NCI-H526 treated with DMSO at 0.1 percent for 48 hours (cell line): ENCODE measurements around the gene PANX1.
"Not testable (repeated sequence)": the region's sequence is repeated elsewhere in the genome, so short reads cannot be mapped to it uniquely, and the experiment has no call there.

ENCODE experiments used
- DNase-seq: peaks from one replicate; lab custom pipeline; 2025; lab: John Stamatoyannopoulos, UW

The PANX1 gene

GRCh38 chr11:94128746-94129511 is at the start of gene PANX1:
Gene PANX1, plus strand, starts transcription at chr11:94128841. Its CDS starts 472 bp downstream, at chr11:94129313.
- peak; percentile 92 for DNase-seq

- no peak for DNase-seq
Measured at GRCh38 chr11:94084164-94084563, 44.5 kb upstream of the PANX1 start.

- DNase-seq: no peak
Measured at GRCh38 chr11:94088906-94089305, 39.7 kb upstream of the PANX1 start.

- no peak for DNase-seq
Measured at GRCh38 chr11:94089341-94089740, 39.3 kb upstream of the PANX1 start.

GRCh38 chr11:94090401-94090800 is 38.2 kb upstream of the PANX1 start:
- no peak for DNase-seq

- no peak for DNase-seq
Measured at GRCh38 chr11:94091091-94091490, 37.5 kb upstream of the PANX1 start.

- no peak for DNase-seq
Measured at GRCh38 chr11:94100253-94100652, 28.4 kb upstream of the PANX1 start.

- DNase-seq: no peak
Measured at GRCh38 chr11:94103471-94103870, 25.2 kb upstream of the PANX1 start.

GRCh38 chr11:94104734-94105133 is 23.9 kb upstream of the PANX1 start:
- no peak for DNase-seq

GRCh38 chr11:94106716-94107115 is 21.9 kb upstream of the PANX1 start:
- DNase-seq: no peak

- no peak for DNase-seq
Measured at GRCh38 chr11:94107363-94107762, 21.3 kb upstream of the PANX1 start.

- no peak for DNase-seq
Measured at GRCh38 chr11:94111241-94111640, 17.4 kb upstream of the PANX1 start.

- no peak for DNase-seq
Measured at GRCh38 chr11:94111660-94112059, 17.0 kb upstream of the PANX1 start.

- no peak for DNase-seq
Measured at GRCh38 chr11:94112206-94112953, 16.3 kb upstream of the PANX1 start.

- DNase-seq: no peak
Measured at GRCh38 chr11:94117197-94117574, 11.5 kb upstream of the PANX1 start.

- no peak for DNase-seq
Measured at GRCh38 chr11:94117871-94118270, 10.8 kb upstream of the PANX1 start.

GRCh38 chr11:94119676-94120075 is 9.0 kb upstream of the PANX1 start:
- not testable (repeated sequence) for DNase-seq

GRCh38 chr11:94120516-94120915 is 8.1 kb upstream of the PANX1 start:
- not testable (repeated sequence) for DNase-seq

- DNase-seq: no peak
Measured at GRCh38 chr11:94120946-94121345, 7.7 kb upstream of the PANX1 start.

GRCh38 chr11:94125407-94126115 is 3.1 kb upstream of the PANX1 start:
- DNase-seq: no peak

- no peak for DNase-seq
Measured at GRCh38 chr11:94127638-94128037, 1.0 kb upstream of the PANX1 start.

GRCh38 chr11:94128291-94128745 is 323 bp upstream of the PANX1 start:
- DNase-seq: peak; percentile 64
